Hepatocyte (in vitro differentiated cells): ENCODE results near the gene SF3B5. TPM values are rescaled to one million over a fixed set of nuclear protein-coding genes. Genes with fewer than 3 reads are reported as not detected.

Source experiments
- DNase-seq: peaks from one replicate; pipeline ENCODE4 v3.0.0-alpha.2; 2016; ENCODE audit warnings: low spot score
- H2AFZ ChIP-seq: fragments of 200-600 bp; sonication (generic); 2 replicates; pipeline ENCODE4 v1.6.0; 2016; ENCODE audit warnings: antibody characterized with exemption, mild to moderate bottlenecking
- H3K27ac ChIP-seq: fragments of 200-600 bp; sonication (generic); 2 replicates; pipeline ENCODE4 v1.5.1; 2016; ENCODE audit warnings: mild to moderate bottlenecking
- H3K27me3 ChIP-seq: fragments of 200-600 bp; sonication (generic); 2 replicates; pipeline ENCODE4 v1.6.1; 2016
- H3K36me3 ChIP-seq: fragments of 200-600 bp; sonication (generic); replicated peaks from 2 replicates; pipeline ENCODE4 v1.5.1; 2016; ENCODE audit warnings: low read depth; ENCODE audit not compliant: insufficient read depth
- H3K4me1 ChIP-seq: fragments of 200-600 bp; sonication (generic); 2 replicates; pipeline ENCODE4 v1.5.1; 2016; ENCODE audit warnings: mild to moderate bottlenecking, moderate library complexity; ENCODE audit not compliant: insufficient read depth
- H3K4me2 ChIP-seq: fragments of 200-600 bp; sonication (generic); 2 replicates; pipeline ENCODE4 v1.6.0; 2016
- H3K4me3 ChIP-seq: fragments of 200-600 bp; sonication (generic); 2 replicates; pipeline ENCODE4 v1.5.1; 2016; ENCODE audit warnings: mild to moderate bottlenecking
- H3K79me2 ChIP-seq: fragments of 200-600 bp; sonication (generic); 2 replicates; pipeline ENCODE4 v1.6.0; 2017; ENCODE audit warnings: mild to moderate bottlenecking
- H3K9me2 ChIP-seq: fragments of 200-600 bp; sonication (generic); replicated peaks from 2 replicates; pipeline ENCODE4 v1.6.0; 2017; ENCODE audit warnings: mild to moderate bottlenecking; ENCODE audit not compliant: insufficient read depth
- H3K9me3 ChIP-seq: fragments of 200-600 bp; sonication (generic); 2 replicates; pipeline ENCODE4 v1.5.1; 2016; ENCODE audit warnings: low read depth, mild to moderate bottlenecking
- H4K20me1 ChIP-seq: fragments of 200-600 bp; sonication (generic); 2 replicates; pipeline ENCODE4 v1.6.0; 2016; ENCODE audit warnings: mild to moderate bottlenecking; ENCODE audit not compliant: insufficient read depth, poor library complexity, severe bottlenecking
- CTCF ChIP-seq: fragments of 200-600 bp; sonication (generic); IDR thresholded peaks from 2 replicates; pipeline ENCODE4 v1.5.1; 2016; ENCODE audit warnings: antibody characterized with exemption, mild to moderate bottlenecking; ENCODE audit not compliant: poor library complexity
- EZH2 ChIP-seq: fragments of 200-600 bp; sonication (generic); IDR thresholded peaks from 2 replicates; pipeline ENCODE4 v1.6.1; 2016; ENCODE audit warnings: antibody characterized with exemption, mild to moderate bottlenecking, borderline replicate concordance
- EZH2phosphoT487 ChIP-seq: fragments of 200-600 bp; sonication (generic); IDR thresholded peaks from one replicate; pipeline ENCODE4 v1.6.1; 2018; ENCODE audit warnings: antibody characterized with exemption, mild to moderate bottlenecking, low read depth, moderate library complexity; ENCODE audit not compliant: unreplicated experiment, severe bottlenecking
- WGBS: methylation state at CpG from one replicate; pipeline ENCODE4 v1.1.6; 2016; ENCODE audit warnings: low lambda C conversion rate; ENCODE audit errors: missing lambda C conversion rate; 5-methylcytosine and 5-hydroxymethylcytosine counted together
- polyA plus RNA-seq: library from polyadenylated mRNA; unstranded; fragments of >200 nt; fragmentation: Nextera tagmentation; extraction: Ambion mirVana; gene quantifications from 2 replicates; pipeline ENCODE4 v1.2.1, GENCODE V29; 2016
- total RNA-seq: library from RNA; depleted of rRNA; stranded (reverse); fragments of >200 nt; gene quantifications from 2 replicates; pipeline ENCODE4 v1.2.3, GENCODE V29; 2014

SF3B5 gene
- total and polyA plus RNA-seq, 2 experiments from 2014 or later = 147 to 155 TPM

- 63% methylated on average over 4 of the region's 4 CpGs for WGBS
- no peak for DNase-seq
Observed at GRCh38 chr6:144090384-144090783, 5.0 kb downstream of the SF3B5 start.

GRCh38 chr6:144087789-144088426 lies 7.5 kb downstream of the SF3B5 start:
- DNase-seq = no peak
- Histone ChIP-seq H2AFZ (no peak overlapping the region), H3K79me2 (peaks cover 7% of the 10 kb centered on the region), H3K27ac (no peak overlapping the region), H3K9me3 (no peaks in the 10 kb centered on the region), H3K4me2 (no peak overlapping the region), H3K4me3 (no peak overlapping the region), H3K9me2 (no peaks in the 10 kb centered on the region), H4K20me1 (no peaks in the 10 kb centered on the region), H3K4me1 (no peaks in the 10 kb centered on the region), H3K27me3 (no peaks in the 10 kb centered on the region), H3K36me3 (no peaks in the 10 kb centered on the region)
- WGBS = 65% methylated on average over 13 of the region's 13 CpGs
- no peak for TF ChIP-seq EZH2phosphoT487
- no peak for TF ChIP-seq EZH2
- no peak for TF ChIP-seq CTCF

More at GRCh38 chr6:144090384-144090783, 5.0 kb downstream of the SF3B5 start:
- Histone ChIP-seq H3K27ac (no peak overlapping the region), H3K4me1 (peaks cover 5% of the 10 kb centered on the region), H3K36me3 (no peaks in the 10 kb centered on the region), H3K4me3 (no peak overlapping the region), H3K27me3 (no peaks in the 10 kb centered on the region), H3K9me3 (no peaks in the 10 kb centered on the region), H3K4me2 (no peak overlapping the region), H3K79me2 (peaks cover 28% of the 10 kb centered on the region), H3K9me2 (no peaks in the 10 kb centered on the region), H2AFZ (no peak overlapping the region), H4K20me1 (no peaks in the 10 kb centered on the region)
- TF ChIP-seq CTCF (peak; percentile 19), EZH2phosphoT487 (no peak)

GRCh38 chr6:144086959-144087358 lies 8.4 kb downstream of the SF3B5 start:
- Histone ChIP-seq H4K20me1 (no peaks in the 10 kb centered on the region), H2AFZ (no peak overlapping the region), H3K79me2 (no peaks in the 10 kb centered on the region), H3K9me2 (no peaks in the 10 kb centered on the region), H3K4me2 (no peak overlapping the region), H3K27me3 (no peaks in the 10 kb centered on the region), H3K9me3 (no peaks in the 10 kb centered on the region), H3K27ac (no peak overlapping the region), H3K4me3 (no peak overlapping the region), H3K4me1 (no peaks in the 10 kb centered on the region), H3K36me3 (no peaks in the 10 kb centered on the region)
- no peak for TF ChIP-seq EZH2phosphoT487
- TF ChIP-seq CTCF = no peak
- no peak for TF ChIP-seq EZH2
- 64% methylated on average over 3 of the region's 3 CpGs for WGBS
- no peak for DNase-seq
